Activated naive CD8-positive, alpha-beta T cell treated with anti-CD3 and anti-CD28 coated beads, Interleukin-2, amount 10 ng/mL, durations not matched to agents 7 days and 5 days (primary cell): ENCODE data around the gene AIG1. TPM values are rescaled to one million over a fixed set of nuclear protein-coding genes. Genes with fewer than 3 reads are reported as not detected.
"Not testable (repeated sequence)": the region's sequence is repeated elsewhere in the genome, so short reads cannot be mapped to it uniquely, and the experiment has no call there.

Experiments
- ATAC-seq: fragments of 150-1000 bp; cut with Tn5 transposase; one replicate; pipeline ENCODE4 v1.10.0; 2021; ENCODE audit warnings: low read depth, moderate library complexity
- POLR2A ChIA-PET: fragments of 350-600 bp; sonication (Branson Sonifier 250); formaldehyde crosslinking; loops from one replicate; lab custom pipeline; 2021; ENCODE audit warnings: antibody characterized with exemption; lab: Charles Lee
- DNase-seq: peaks from one replicate; pipeline ENCODE4 v3.0.0; 2021
- H3K27ac Mint-ChIP-seq: one replicate; pipeline ENCODE4 v1.8.0; 2022; ENCODE audit warnings: mild to moderate bottlenecking, mixed read lengths
- H3K27me3 Mint-ChIP-seq: one replicate; pipeline ENCODE4 v1.8.0; 2022; ENCODE audit warnings: mild to moderate bottlenecking, moderate library complexity, mixed read lengths
- H3K36me3 Mint-ChIP-seq: one replicate; pipeline ENCODE4 v1.8.0; 2021; ENCODE audit warnings: mild to moderate bottlenecking, mixed read lengths
- H3K4me1 Mint-ChIP-seq: one replicate; pipeline ENCODE4 v1.8.0; 2021; ENCODE audit warnings: mixed read lengths
- H3K4me3 Mint-ChIP-seq: one replicate; pipeline ENCODE4 v1.8.0; 2022; ENCODE audit warnings: mild to moderate bottlenecking, moderate library complexity, mixed read lengths
- H3K9me3 Mint-ChIP-seq: one replicate; pipeline ENCODE4 v1.8.0; 2021; ENCODE audit warnings: mixed read lengths
- total RNA-seq, 2 experiments: library from RNA; stranded (reverse); gene quantifications; one replicate each; pipeline ENCODE4 v1.2.3, GENCODE V29; 2021

The AIG1 gene
- total RNA-seq, 2 experiments from 2014 or later, result 14.2 to 14.6 TPM

DNA sequence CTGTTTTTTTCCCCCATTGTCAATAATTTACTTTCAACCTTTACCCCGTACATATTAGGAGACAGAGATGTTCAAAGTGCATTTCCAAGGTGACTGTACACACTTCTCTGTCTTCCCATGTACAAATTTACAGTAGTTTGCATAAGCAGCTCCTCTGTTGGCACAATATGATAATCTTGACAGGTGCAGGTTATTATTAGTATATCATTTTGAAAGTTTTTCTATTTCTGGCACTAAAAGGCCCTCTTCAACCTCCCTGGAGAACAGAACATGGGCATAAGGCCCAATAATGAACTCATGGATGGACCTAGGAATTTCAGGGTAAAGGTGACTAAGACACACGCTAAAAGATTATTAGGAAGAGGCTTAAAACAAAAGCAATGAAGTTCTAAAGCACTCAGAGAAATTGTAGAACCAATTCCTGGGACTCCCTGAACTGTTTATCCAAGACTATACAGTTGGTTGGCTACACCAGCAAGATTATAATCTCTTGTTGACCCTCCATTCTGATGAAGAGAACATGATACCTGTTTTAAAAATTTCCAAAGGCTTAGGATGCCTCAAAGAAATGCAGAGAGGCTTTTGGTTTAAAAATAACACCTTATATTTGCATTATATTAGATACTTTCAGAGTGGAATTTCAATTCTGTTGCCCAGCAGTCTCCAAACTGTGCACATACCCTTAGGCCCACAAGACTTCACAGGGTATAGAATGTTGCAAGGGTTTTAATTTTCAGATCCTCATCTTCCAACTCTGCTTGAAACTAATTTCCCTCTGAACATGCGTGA lies 1.1 kb downstream of the AIG1 start:
- H3K9me3 Mint-ChIP-seq, result peaks cover 1% of the 10 kb centered on the region
- ATAC-seq, result no peak
- peak overlapping the region; percentile 93 for H3K27ac Mint-ChIP-seq
- H3K4me1 Mint-ChIP-seq, result peaks cover 25% of the 10 kb centered on the region
- peaks cover 4% of the 10 kb centered on the region for H3K36me3 Mint-ChIP-seq
- DNase-seq, result no peak
- H3K4me3 Mint-ChIP-seq, result peak overlapping the region; percentile 91
- POLR2A ChIA-PET, result interaction anchor here (0.7 kb wide), 2 partner anchors 149 to 1512 kb away, joined by 3 read pairs; no protein-coding TSS in a partner anchor
- H3K27me3 Mint-ChIP-seq, result no peaks in the 10 kb centered on the region

DNA sequence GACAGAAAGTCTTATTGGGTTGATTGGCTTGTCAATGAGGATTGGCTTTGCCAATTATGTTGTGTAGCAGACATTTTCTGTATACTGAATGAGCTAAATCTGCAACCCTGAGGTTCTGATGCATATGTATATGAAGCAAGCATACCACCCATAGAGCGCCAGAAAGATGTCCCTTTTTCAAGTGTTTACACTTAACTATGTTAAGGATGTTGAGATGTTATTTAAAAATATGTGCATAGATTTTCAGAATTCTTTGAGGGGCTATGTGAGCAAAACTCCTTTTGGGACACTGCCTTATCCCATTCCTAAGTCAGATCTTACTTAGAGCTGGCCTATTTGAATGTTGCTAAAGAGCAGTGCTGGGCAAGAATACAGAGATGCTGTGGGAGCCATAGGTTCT lies 1.9 kb downstream of the AIG1 start:
- H3K4me1 Mint-ChIP-seq, result peaks cover 24% of the 10 kb centered on the region
- no peaks in the 10 kb centered on the region for H3K9me3 Mint-ChIP-seq
- no peaks in the 10 kb centered on the region for H3K27me3 Mint-ChIP-seq
- POLR2A ChIA-PET, result no interaction called here
- no peak overlapping the region for H3K27ac Mint-ChIP-seq
- H3K36me3 Mint-ChIP-seq, result peaks cover 4% of the 10 kb centered on the region
- ATAC-seq (no peak), DNase-seq (no peak)
- no peak overlapping the region for H3K4me3 Mint-ChIP-seq

DNA sequence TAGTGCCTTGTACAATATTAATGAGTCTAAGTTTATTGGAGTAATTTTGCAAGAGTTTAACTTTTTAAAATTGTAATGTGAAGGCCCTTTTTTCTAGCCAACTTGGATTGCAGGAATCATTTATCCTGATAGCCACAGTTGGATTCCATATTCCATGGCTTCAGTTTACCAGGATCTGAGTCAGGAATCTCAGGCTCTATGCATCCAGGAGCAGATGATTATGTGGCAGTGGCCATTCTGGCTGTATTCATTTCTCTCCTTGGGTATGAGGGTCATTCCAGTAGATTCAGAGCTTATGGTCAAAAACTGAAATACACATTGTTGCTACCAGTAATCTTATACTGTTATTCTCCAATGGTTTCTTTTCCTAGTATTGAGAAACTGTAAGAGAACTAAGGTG lies 2.9 kb downstream of the AIG1 start:
- DNase-seq, result no peak
- peaks cover 24% of the 10 kb centered on the region for H3K4me1 Mint-ChIP-seq
- no peaks in the 10 kb centered on the region for H3K27me3 Mint-ChIP-seq
- no peak overlapping the region for H3K27ac Mint-ChIP-seq
- peaks cover 4% of the 10 kb centered on the region for H3K36me3 Mint-ChIP-seq
- no peaks in the 10 kb centered on the region for H3K9me3 Mint-ChIP-seq
- H3K4me3 Mint-ChIP-seq, result no peak overlapping the region
- ATAC-seq, result no peak
- POLR2A ChIA-PET, result no interaction called here

DNA sequence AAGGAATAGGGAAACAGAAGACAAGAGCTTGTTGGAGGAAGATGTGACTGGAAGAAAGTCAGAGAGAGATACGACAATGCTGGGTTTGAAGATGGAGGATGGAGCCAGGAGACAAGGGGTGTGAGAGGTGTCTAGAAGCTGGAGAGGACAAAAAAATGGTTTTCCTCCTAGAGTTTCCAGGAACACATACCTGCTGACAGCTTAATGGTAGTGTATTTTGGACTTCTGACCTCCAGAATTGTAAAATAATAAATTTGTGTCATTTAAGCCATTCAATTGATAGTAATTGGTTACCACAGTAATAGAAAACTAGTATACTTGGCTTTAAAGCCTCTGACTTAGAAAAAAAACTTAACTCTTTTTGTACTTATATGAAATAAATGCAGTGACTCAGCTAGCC lies 3.6 kb downstream of the AIG1 start:
- DNase-seq (no peak), ATAC-seq (no peak)
- Mint-ChIP-seq H3K9me3 (no peaks in the 10 kb centered on the region), H3K36me3 (peaks cover 4% of the 10 kb centered on the region), H3K27me3 (no peaks in the 10 kb centered on the region), H3K4me3 (no peak overlapping the region), H3K4me1 (peaks cover 19% of the 10 kb centered on the region), H3K27ac (no peak overlapping the region)
- POLR2A ChIA-PET, result no interaction called here

DNA sequence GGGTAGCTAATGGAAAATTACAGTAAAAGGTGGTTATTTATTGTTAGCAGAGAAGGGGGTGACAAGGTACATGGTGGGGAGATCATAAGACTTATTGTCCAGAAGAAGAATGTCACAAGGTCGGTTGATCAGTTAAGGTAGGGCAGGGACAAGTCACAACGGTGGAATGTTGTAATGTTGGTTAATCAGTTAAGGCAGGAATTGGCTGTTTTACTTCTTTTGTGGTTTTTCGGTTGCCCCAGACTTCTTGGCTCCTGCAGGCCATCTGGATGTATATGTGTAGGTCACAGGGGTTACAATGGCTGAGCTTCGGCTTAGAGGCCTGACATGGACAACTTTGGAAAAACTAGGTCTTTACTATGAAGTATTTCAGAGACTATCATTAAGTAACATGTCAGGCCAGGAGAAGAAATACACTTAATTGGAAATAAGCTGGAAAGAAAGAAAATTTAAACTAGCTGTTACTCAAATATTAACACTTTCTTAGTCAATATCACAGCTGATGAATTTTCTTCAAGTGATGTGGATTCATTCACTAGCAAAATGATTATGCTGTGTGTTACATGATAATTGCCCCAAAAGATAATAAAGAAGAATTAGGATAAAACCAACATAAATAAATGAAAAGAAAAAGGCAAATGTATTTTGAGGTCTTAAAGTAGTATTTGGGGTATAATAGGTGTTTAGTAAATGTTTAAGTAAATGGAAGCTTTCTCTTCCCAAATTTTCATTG lies 4.4 kb downstream of the AIG1 start:
- Mint-ChIP-seq H3K4me3 (no peak overlapping the region), H3K27ac (no peak overlapping the region), H3K27me3 (no peaks in the 10 kb centered on the region), H3K36me3 (peaks cover 4% of the 10 kb centered on the region), H3K4me1 (peaks cover 12% of the 10 kb centered on the region), H3K9me3 (no peaks in the 10 kb centered on the region)
- no peak for ATAC-seq
- no peak for DNase-seq
- POLR2A ChIA-PET, result no interaction called here

DNA sequence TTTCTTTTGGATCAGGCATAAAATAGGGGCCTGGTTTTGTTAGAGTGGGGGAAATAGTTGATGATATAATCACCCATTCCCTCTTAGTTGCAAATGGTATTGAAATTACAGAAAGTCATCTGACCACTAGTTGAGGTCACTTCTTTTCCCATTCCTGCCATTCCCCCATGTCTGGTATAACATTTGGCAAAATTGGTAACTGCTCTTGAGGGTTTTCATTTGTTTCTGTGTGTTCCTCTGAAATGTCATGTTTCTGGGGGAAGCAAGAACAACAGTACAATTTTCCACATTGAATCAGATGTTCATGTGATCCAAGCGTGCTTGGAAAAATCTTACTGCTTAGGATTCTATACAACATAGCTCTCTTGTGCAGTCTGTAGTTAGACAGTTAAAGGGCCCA lies 7.3 kb downstream of the AIG1 start:
- peaks cover 5% of the 10 kb centered on the region for H3K9me3 Mint-ChIP-seq
- H3K36me3 Mint-ChIP-seq, result peaks cover 15% of the 10 kb centered on the region
- H3K27me3 Mint-ChIP-seq, result peaks cover 2% of the 10 kb centered on the region
- no peak for ATAC-seq
- POLR2A ChIA-PET, result no interaction called here
- no peak overlapping the region for H3K4me3 Mint-ChIP-seq
- H3K27ac Mint-ChIP-seq, result no peak overlapping the region
- no peaks in the 10 kb centered on the region for H3K4me1 Mint-ChIP-seq
- no peak for DNase-seq

DNA sequence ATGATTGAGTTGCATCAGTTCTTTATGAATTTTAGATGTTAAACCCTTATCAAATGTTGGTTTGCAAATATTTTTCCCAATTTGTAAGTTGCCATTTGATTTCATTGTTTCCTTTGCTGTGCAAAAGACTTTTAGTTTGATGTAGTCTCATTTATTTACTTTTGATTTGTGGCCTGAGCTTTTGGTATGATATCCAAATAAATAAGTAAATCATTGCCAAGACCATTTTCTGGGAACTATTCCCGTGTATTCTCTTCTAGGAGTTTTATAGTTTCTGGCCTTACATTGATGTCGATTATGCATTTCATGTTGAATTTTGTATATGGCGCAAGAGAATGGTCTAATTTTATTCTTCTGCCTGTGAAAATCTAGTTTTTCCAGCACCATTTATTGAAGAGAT lies 13.4 kb downstream of the AIG1 start:
- POLR2A ChIA-PET, result no interaction called here

DNA sequence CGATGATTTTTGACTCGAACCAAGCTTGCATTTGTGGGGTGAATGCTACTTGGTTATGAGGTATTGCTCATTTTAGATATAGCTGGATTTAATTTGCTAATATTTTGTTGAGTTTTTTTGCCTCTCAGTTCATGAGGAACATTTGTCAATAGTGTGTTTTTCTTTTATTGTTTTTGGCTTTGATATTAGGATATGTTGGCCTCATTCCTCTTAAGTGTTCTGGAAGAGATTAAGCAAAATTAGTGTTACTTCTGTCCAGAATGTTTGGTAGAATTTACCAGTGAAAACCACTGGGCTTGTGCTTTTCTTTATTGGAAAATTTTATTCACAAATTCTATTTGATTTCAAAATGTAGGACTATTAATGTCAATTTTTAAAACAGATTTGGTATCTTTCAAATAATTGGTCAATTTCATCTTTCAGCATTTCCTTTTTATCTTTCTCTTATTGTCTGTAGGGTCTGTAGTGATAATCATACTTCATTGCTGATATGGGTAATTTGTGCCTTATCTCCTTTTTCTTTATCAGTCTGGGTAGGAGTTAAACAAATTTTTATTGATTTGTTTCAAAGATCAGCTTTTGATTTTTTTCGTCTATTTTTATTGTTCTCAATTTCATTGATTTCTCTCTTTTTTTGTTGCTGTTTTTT lies 14.1 kb downstream of the AIG1 start:
- no peak for ATAC-seq
- peaks cover 3% of the 10 kb centered on the region for H3K4me1 Mint-ChIP-seq
- peaks cover 26% of the 10 kb centered on the region for H3K9me3 Mint-ChIP-seq
- peaks cover 27% of the 10 kb centered on the region for H3K36me3 Mint-ChIP-seq
- DNase-seq, result no peak
- POLR2A ChIA-PET, result no interaction called here
- peaks cover 2% of the 10 kb centered on the region for H3K27me3 Mint-ChIP-seq
- H3K4me3 Mint-ChIP-seq, result no peak overlapping the region
- no peak overlapping the region for H3K27ac Mint-ChIP-seq

More for the DNA sequence above, 13.4 kb downstream of the AIG1 start:
- H3K4me1 Mint-ChIP-seq, result peaks cover 3% of the 10 kb centered on the region
- no peak overlapping the region for H3K4me3 Mint-ChIP-seq
- peaks cover 2% of the 10 kb centered on the region for H3K27me3 Mint-ChIP-seq
- DNase-seq (no peak), ATAC-seq (no peak)
- H3K9me3 Mint-ChIP-seq, result peaks cover 25% of the 10 kb centered on the region
- no peak overlapping the region for H3K27ac Mint-ChIP-seq
- H3K36me3 Mint-ChIP-seq, result peaks cover 26% of the 10 kb centered on the region

DNA sequence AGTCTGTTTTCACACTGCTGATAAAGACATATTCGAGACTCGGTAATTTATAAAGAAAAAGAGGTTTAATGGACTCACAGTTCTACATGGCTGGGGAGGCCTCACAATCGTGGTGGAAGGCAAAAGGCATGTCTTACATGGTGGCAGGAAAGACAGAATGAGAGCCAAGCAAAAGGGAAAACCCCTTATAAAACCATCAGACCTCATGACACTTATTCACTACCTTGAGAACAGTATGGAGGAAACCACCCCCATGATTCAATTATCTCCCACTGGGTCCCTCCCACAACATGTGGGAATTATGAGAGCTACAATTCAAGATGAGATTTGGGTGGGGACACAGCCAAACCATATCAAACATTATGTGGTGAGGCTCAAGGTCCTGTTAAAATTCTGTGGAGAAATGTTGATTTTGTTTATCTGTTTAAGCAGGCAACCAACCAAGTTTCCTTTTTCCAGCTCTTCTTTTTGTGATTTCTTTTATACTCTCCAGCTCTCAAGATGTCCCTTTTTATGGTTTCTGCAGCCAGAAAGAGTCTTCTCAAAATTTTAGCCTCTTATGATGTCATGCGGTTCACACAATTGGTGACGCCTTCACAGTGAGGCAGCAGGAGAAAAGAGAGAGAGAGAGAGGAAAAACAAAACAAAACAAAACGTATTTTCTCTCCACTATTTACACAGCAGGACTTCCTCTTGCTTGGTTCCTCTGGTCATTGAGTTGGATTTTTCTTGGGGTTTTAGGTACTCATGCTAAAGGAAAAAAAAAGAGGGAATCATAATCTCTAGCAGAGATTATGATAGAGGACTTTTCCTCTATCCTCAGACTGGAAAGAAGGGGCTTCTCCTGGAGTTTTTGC lies 18.0 kb downstream of the AIG1 start:
- Mint-ChIP-seq H3K27me3 (no peaks in the 10 kb centered on the region), H3K4me1 (peaks cover 2% of the 10 kb centered on the region), H3K36me3 (peaks cover 19% of the 10 kb centered on the region), H3K9me3 (peaks cover 22% of the 10 kb centered on the region), H3K27ac (no peak overlapping the region), H3K4me3 (no peak overlapping the region)
- no peak for DNase-seq
- ATAC-seq, result no peak
- POLR2A ChIA-PET, result no interaction called here

DNA sequence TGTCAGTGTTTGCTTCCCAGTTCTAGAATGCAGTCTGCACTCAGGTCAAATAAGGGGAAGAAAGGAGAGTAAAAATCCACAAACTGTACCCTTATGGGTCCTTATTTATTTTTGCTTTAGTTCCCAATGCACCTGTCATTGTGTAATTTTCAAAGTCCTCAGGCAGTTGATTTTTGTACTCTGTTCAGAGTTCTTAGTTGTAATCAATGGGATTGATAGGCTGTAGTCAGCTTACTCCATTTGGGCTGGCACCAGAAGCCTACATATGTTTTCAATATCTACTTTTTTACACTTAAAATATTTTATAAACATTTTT lies 18.6 kb downstream of the AIG1 start:
- Mint-ChIP-seq H3K27me3 (no peaks in the 10 kb centered on the region), H3K4me1 (peaks cover 2% of the 10 kb centered on the region), H3K9me3 (peaks cover 18% of the 10 kb centered on the region), H3K36me3 (peaks cover 14% of the 10 kb centered on the region), H3K4me3 (no peak overlapping the region), H3K27ac (no peak overlapping the region)
- POLR2A ChIA-PET, result no interaction called here
- DNase-seq (no peak), ATAC-seq (no peak)

DNA sequence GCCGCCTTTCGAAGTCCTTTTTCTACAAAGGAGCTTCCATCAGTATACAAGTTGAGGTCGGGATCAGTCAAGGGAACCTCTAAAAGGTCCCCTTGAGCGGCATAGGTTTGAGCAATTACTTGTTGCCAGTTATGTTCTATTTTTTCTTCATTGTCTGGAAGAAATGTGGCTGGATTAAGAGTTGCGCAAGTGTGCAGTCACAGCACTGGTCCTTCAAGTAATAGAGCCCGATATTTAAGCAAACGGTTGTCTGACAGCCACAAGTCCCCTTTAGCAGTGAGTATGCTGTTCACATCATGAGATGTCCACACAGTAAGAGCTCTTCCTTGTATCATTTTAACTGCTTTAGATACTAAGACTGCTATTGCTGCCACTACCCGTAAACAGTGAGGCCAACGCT lies 21.6 kb downstream of the AIG1 start:
- POLR2A ChIA-PET, H3K36me3 Mint-ChIP-seq, H3K4me3 Mint-ChIP-seq, H3K27ac Mint-ChIP-seq, ATAC-seq, H3K27me3 Mint-ChIP-seq, DNase-seq, H3K4me1 Mint-ChIP-seq, H3K9me3 Mint-ChIP-seq: not testable (repeated sequence)

DNA sequence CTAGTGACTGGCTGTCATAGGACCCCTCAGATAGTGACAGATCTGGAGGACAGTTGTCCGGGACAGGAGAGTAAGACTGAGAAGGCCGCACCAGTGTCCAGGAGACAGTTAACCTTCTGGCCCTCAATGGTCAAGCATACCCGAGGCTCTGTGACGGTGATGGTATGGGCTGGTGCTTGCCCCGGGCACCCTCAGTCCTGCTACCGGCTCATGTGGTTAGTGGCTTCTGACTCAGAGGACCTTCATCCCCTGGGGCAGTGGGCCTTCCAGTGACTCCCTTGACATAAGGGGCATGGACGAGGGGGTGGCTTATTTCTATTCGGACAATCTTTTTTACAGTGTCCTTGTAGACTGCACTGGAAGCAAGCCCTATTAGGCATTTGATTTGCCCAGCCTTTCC lies 23.3 kb downstream of the AIG1 start:
- H3K27ac Mint-ChIP-seq, H3K4me3 Mint-ChIP-seq, ATAC-seq, H3K4me1 Mint-ChIP-seq, H3K9me3 Mint-ChIP-seq, POLR2A ChIA-PET, DNase-seq, H3K36me3 Mint-ChIP-seq, H3K27me3 Mint-ChIP-seq: not testable (repeated sequence)

DNA sequence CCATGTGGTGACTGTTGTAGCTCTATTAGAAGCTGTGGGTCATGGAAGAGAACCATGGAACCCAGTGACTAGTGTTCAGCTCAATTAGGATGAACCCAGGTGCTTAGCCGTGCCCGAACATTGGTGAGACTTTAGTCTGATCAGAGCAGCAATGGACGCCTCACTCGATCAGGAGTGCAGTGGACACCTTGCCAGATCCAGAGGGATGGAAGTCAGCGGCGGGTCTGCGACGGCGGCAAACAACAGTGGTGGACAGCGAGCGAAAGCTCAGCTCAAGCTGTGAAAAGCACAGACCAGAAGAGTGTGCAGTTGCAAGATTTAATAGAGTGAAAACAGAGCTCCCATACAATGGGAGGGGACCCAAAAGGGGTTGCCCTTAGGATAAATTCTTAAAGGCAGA lies 26.6 kb downstream of the AIG1 start:
- ATAC-seq, H3K4me3 Mint-ChIP-seq, DNase-seq, H3K27me3 Mint-ChIP-seq, H3K4me1 Mint-ChIP-seq, H3K27ac Mint-ChIP-seq, H3K36me3 Mint-ChIP-seq, H3K9me3 Mint-ChIP-seq, POLR2A ChIA-PET: not testable (repeated sequence)
